CD4-positive, alpha-beta T cell treated with Interleukin-12 subunit alpha and Interleukin-12 subunit beta, for 1 hour (primary cell): ENCODE data around the gene FAM186B.
A peak's percentile ranks its signal among the peaks of the same experiment; 100 is the strongest.

Source experiments
- DNase-seq: peaks from one replicate; pipeline ENCODE4 v3.0.0-alpha.2; 2020

FAM186B gene

GRCh38 chr12:49566361-49566760, 39.1 kb downstream of the FAM186B start:
- no peak for DNase-seq

- no peak for DNase-seq
These were observed 39.8 kb downstream of the FAM186B start for GRCh38 chr12:49565406-49566265.

GRCh38 chr12:49564686-49565405, 40.6 kb downstream of the FAM186B start:
- DNase-seq = no peak

- no peak for DNase-seq
These were observed 41.3 kb downstream of the FAM186B start for GRCh38 chr12:49563951-49564685.

GRCh38 chr12:49562831-49563230, 42.6 kb downstream of the FAM186B start:
- no peak for DNase-seq

GRCh38 chr12:49562233-49562632, 43.2 kb downstream of the FAM186B start:
- DNase-seq = no peak

- DNase-seq = no peak
These were observed 44.7 kb downstream of the FAM186B start for GRCh38 chr12:49560695-49561094.

- no peak for DNase-seq
These were observed 46.3 kb downstream of the FAM186B start for GRCh38 chr12:49559011-49559675.

GRCh38 chr12:49558526-49558925, 46.9 kb downstream of the FAM186B start:
- DNase-seq = no peak

- DNase-seq = no peak
These were observed 47.6 kb downstream of the FAM186B start for GRCh38 chr12:49557917-49558215.

- no peak for DNase-seq
These were observed 48.1 kb downstream of the FAM186B start for GRCh38 chr12:49557187-49557916.

GRCh38 chr12:49556391-49557186, 48.9 kb downstream of the FAM186B start:
- no peak for DNase-seq

- DNase-seq = no peak
These were observed 49.6 kb downstream of the FAM186B start for GRCh38 chr12:49555631-49556390.

GRCh38 chr12:49554266-49554665, 51.2 kb downstream of the FAM186B start:
- no peak for DNase-seq

GRCh38 chr12:49553512-49554088, 51.8 kb downstream of the FAM186B start:
- peak; percentile 65 for DNase-seq

- DNase-seq = no peak
These were observed 52.5 kb downstream of the FAM186B start for GRCh38 chr12:49552899-49553298.

- no peak for DNase-seq
These were observed 53.0 kb downstream of the FAM186B start for GRCh38 chr12:49552425-49552824.

GRCh38 chr12:49552014-49552413, 53.4 kb downstream of the FAM186B start:
- DNase-seq = no peak

GRCh38 chr12:49550693-49551252, 54.7 kb downstream of the FAM186B start:
- DNase-seq = no peak
